ENCODE measurements around the gene COL7A1.
A peak's percentile ranks its signal among the peaks of the same experiment; 100 is the strongest.
"Not testable (repeated sequence)": the region's sequence is repeated elsewhere in the genome, so short reads cannot be mapped to it uniquely, and the experiment has no call there.

The COL7A1 gene

GRCh38 chr3:48560648-48561018 is 34.5 kb downstream of the COL7A1 start:
- DNase-seq, result peak; percentile 18

GRCh38 chr3:48558493-48559134 is 36.5 kb downstream of the COL7A1 start:
- DNase-seq, result no peak

GRCh38 chr3:48556796-48557626 is 38.1 kb downstream of the COL7A1 start, which contains the start of gene PFKFB4:
Gene PFKFB4 (minus strand): TSS chr3:48556803. CDS start chr3:48556777, 26 bp downstream.
- peak; percentile 99 for DNase-seq

GRCh38 chr3:48555949-48556795 is 39.0 kb downstream of the COL7A1 start:
- no peak for DNase-seq

GRCh38 chr3:48555231-48555948 is 39.7 kb downstream of the COL7A1 start:
- no peak for DNase-seq

GRCh38 chr3:48553886-48554845 is 41.0 kb downstream of the COL7A1 start:
- DNase-seq, result no peak

- DNase-seq, result no peak
These were observed 41.8 kb downstream of the COL7A1 start for GRCh38 chr3:48553361-48553760.

- no peak for DNase-seq
These were observed 42.8 kb downstream of the COL7A1 start for GRCh38 chr3:48552111-48552951.

- DNase-seq, result not testable (repeated sequence)
These were observed 43.5 kb downstream of the COL7A1 start for GRCh38 chr3:48551651-48552050.

- peak; percentile 80 for DNase-seq
These were observed 46.1 kb downstream of the COL7A1 start for GRCh38 chr3:48548729-48549705.

GRCh38 chr3:48548126-48548525 is 47.0 kb downstream of the COL7A1 start:
- DNase-seq, result no peak

- DNase-seq, result no peak
These were observed 48.8 kb downstream of the COL7A1 start for GRCh38 chr3:48546203-48546829.

GRCh38 chr3:48544141-48544540 is 51.0 kb downstream of the COL7A1 start:
- no peak for DNase-seq

GRCh38 chr3:48543271-48543866 is 51.8 kb downstream of the COL7A1 start:
- no peak for DNase-seq

GRCh38 chr3:48538451-48538850 is 56.7 kb downstream of the COL7A1 start:
- no peak for DNase-seq

GRCh38 chr3:48536785-48537184 is 58.3 kb downstream of the COL7A1 start:
- DNase-seq, result no peak

GRCh38 chr3:48536116-48536515 is 59.0 kb downstream of the COL7A1 start:
- no peak for DNase-seq

GRCh38 chr3:48535578-48535977 is 59.6 kb downstream of the COL7A1 start:
- DNase-seq, result no peak
